Hippocampal formation (tissue), 2 donors: ENCODE measurements around the gene GALNT2.

Experiments
- DNase-seq, 2 donors: peaks; one replicate each; lab custom pipeline; 2025; lab: John Stamatoyannopoulos, UW

The GALNT2 gene

GRCh38 chr1:230321341-230321740 lies 254.3 kb downstream of the GALNT2 start:
- no peak for DNase-seq

GRCh38 chr1:230321741-230322420 lies 254.8 kb downstream of the GALNT2 start:
- no peak for DNase-seq

- no peak for DNase-seq
These were observed 255.4 kb downstream of the GALNT2 start for GRCh38 chr1:230322421-230322756.

- DNase-seq: no peak
These were observed 256.0 kb downstream of the GALNT2 start for GRCh38 chr1:230322967-230323547.

- DNase-seq: no peak
These were observed 256.6 kb downstream of the GALNT2 start for GRCh38 chr1:230323686-230324085.

GRCh38 chr1:230326971-230327891 lies 260.2 kb downstream of the GALNT2 start:
- no peak for DNase-seq

- DNase-seq: no peak
These were observed 260.9 kb downstream of the GALNT2 start for GRCh38 chr1:230327892-230328284.

- no peak for DNase-seq
These were observed 261.4 kb downstream of the GALNT2 start for GRCh38 chr1:230328342-230329015.

- no peak for DNase-seq
These were observed 263.1 kb downstream of the GALNT2 start for GRCh38 chr1:230330157-230330556.
